Left renal cortex interstitium (tissue), 4 donors: ENCODE measurements around the gene MAP4K2. TPM values are rescaled to one million over a fixed set of nuclear protein-coding genes. Genes with fewer than 3 reads are reported as not detected.
"Not testable (repeated sequence)": the region's sequence is repeated elsewhere in the genome, so short reads cannot be mapped to it uniquely, and the experiment has no call there.

Source experiments
- DNase-seq, 4 donors: peaks; one replicate each; pipeline ENCODE4 v3.0.0-alpha.2; 2013; ENCODE audit warnings: low read depth in 4 of 4, low spot score in 2 of 4, missing footprints in 1 of 4
- polyA plus RNA-seq, 4 donors: library from polyadenylated mRNA; unstranded; fragments of 120-200 nt; gene quantifications; one replicate each; pipeline ENCODE4 v1.2.1, GENCODE V29; 2013; ENCODE audit not compliant: insufficient read length in 4 of 4

The MAP4K2 gene
- polyA plus RNA-seq = 10 to 100 TPM; 17.8 to 25.7 (median 24.2) TPM

GRCh38 chr11:64803158-64803845 is at the start of gene MAP4K2:
Gene MAP4K2 (minus strand): TSS chr11:64803214. CDS start chr11:64803149, 65 bp downstream.
- DNase-seq = peak; percentile 58 to 87 (median 66)

- no peak for DNase-seq
Measured at GRCh38 chr11:64851831-64852351, 48.9 kb upstream of the MAP4K2 start.

- no peak for DNase-seq
Measured at GRCh38 chr11:64850979-64851567, 48.1 kb upstream of the MAP4K2 start.

- no peak for DNase-seq
Measured at GRCh38 chr11:64849598-64850356, 46.8 kb upstream of the MAP4K2 start.

- DNase-seq = no peak
Measured at GRCh38 chr11:64848826-64849597, 46.0 kb upstream of the MAP4K2 start.

GRCh38 chr11:64848214-64848825 is 45.3 kb upstream of the MAP4K2 start:
- no peak for DNase-seq

- DNase-seq = peak in 3 of 4 donors; percentile 72 to 88 (median 72)
Measured at GRCh38 chr11:64846998-64847666, 44.1 kb upstream of the MAP4K2 start.

GRCh38 chr11:64845776-64846129 is 42.7 kb upstream of the MAP4K2 start:
- not testable (repeated sequence) for DNase-seq

GRCh38 chr11:64845129-64845775 is 42.2 kb upstream of the MAP4K2 start:
- no peak for DNase-seq

GRCh38 chr11:64844330-64845128 is 41.5 kb upstream of the MAP4K2 start, which contains the start of gene CDC42BPG:
Gene CDC42BPG (minus strand): TSS chr11:64844653. CDS start chr11:64844569, 84 bp downstream.
- no peak for DNase-seq

- no peak for DNase-seq
Measured at GRCh38 chr11:64843686-64844329, 40.8 kb upstream of the MAP4K2 start.

GRCh38 chr11:64842851-64843685 is 40.1 kb upstream of the MAP4K2 start:
- no peak for DNase-seq

GRCh38 chr11:64842366-64842759 is 39.3 kb upstream of the MAP4K2 start:
- DNase-seq = no peak

- DNase-seq = no peak
Measured at GRCh38 chr11:64841592-64842365, 38.8 kb upstream of the MAP4K2 start.

GRCh38 chr11:64839887-64840782 is 37.1 kb upstream of the MAP4K2 start:
- no peak for DNase-seq
